Glomerular visceral epithelial cell (primary cell): ENCODE results near the gene HTR3C.

Experiments
- DNase-seq: peaks from one replicate; pipeline ENCODE4 v3.0.0-alpha.2; 2016; ENCODE audit errors: extremely low spot score

The HTR3C gene

DNA sequence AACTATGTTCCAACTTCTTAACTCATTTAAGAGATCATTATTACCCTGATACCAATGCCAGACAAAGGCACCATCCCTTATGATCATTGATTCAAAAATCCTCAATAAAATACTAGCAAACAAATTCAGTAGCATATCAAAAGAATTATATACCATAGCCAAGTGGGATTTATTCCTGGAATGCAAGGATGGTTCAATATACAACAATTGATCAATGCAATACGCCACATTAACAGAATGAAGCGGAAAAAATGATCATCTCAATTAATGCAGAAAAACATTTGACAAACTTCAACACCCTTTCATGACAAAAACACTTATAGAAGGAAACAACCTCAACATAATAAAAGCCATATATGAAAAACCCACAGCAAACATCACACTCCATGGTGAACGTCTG is 39.4 kb downstream of the HTR3C start:
- DNase-seq: no peak

DNA sequence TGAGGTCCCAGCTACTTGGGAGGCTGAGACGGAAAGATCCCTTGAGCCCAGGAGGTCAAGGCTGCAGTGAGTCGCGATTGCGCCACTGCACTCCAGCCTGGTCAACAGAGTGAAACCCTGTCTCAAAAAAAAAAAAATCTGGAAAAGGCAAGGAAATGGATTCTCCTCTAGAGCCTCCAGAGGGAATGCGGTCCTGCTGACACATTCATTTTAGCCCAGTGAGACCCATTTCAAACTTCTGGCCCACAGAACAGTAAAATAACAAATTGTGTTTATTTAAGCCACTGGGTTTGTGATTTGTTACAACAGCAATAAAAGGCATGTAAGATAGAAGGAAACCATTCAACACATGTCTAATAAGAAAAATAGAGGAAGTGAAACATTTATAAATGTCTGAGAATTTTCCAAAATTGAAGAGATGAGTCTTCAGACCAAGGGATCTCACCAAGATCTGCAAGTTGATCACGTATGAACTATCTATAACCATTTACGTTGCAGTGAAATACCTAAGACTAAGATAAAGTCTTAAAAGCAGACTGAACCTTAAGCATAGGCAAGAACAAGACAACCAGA is 44.0 kb downstream of the HTR3C start, which contains the start of gene HTR3E:
Gene HTR3E (plus strand): TSS at position 254 of the 573 bp plus-strand sequence. CDS start 466 bp downstream, outside the sequence.
- DNase-seq: no peak

DNA sequence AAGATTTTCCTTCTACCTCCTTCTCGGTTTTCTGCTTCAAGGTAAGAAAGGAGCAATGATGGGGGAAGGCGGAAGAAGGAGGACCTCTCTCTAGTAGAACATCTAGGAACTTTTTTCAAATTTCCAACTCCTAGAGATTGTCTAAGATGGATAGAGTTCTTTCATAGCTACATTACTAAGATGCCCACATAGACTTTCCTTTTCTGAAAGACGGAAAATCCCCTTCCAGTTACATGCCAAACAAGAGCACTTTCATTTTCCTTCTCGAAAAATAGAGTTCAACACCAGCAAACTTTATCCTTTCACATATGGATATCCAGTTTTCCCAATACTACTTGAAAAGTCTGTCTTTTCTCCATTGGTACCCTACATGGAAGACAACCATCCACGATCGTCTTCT is 44.7 kb downstream of the HTR3C start:
- DNase-seq: no peak

GRCh38 chr3:184099806-184100686 is 47.2 kb downstream of the HTR3C start:
- no peak for DNase-seq
